Measurements from ENCODE around the gene STK39.

The STK39 gene

DNA sequence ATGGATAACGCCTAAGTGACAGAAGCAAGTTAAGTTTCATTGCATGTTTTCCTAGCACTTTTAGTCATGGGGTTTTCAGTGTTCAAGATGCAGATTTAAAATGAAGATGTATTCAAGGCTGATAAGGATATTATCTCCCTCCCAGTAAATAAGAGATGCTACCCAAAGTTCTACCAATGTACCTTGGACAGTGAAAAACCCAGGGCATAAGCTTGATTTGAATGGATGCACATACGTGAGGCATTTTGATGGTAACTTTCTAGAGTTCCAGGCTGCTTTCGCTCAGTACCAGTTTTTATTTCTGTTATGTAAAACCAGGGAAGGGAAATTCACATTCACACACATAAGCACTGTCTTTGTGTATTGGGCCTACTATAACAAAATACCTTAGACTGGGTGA is 90.3 kb downstream of the STK39 start:
- no peak for DNase-seq (ENCODE audit: low spot score)

DNA sequence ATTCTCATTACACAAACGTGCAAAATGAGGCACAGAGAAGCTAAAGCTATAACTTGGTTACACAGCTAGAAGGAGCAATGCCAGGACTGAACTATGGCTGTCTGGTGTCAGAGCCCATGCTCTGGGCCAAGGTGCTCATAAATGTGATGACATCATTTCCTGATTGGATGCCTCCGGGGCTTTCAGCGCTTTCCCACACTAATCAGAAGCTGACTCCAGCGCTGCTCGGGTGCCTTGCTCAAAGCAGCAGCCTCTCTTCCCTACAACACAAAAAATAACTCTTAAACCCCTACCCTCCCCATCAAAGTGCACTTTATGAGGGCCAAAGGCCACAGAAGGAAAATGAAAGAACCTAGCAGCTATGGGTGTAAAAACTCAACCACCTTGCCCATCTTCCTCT is 90.7 kb downstream of the STK39 start:
- no peak for DNase-seq (ENCODE audit: low spot score)

- no peak for DNase-seq (ENCODE audit: low spot score)
Observed at GRCh38 chr2:168155680-168156079, 91.7 kb downstream of the STK39 start.

GRCh38 chr2:168155046-168155445 is 92.3 kb downstream of the STK39 start:
- DNase-seq (ENCODE audit: low spot score): no peak

- DNase-seq (ENCODE audit: low spot score): no peak
Observed at GRCh38 chr2:168152902-168153530, 94.4 kb downstream of the STK39 start.

GRCh38 chr2:168149986-168150385 is 97.4 kb downstream of the STK39 start:
- no peak for DNase-seq (ENCODE audit: low spot score)

DNA sequence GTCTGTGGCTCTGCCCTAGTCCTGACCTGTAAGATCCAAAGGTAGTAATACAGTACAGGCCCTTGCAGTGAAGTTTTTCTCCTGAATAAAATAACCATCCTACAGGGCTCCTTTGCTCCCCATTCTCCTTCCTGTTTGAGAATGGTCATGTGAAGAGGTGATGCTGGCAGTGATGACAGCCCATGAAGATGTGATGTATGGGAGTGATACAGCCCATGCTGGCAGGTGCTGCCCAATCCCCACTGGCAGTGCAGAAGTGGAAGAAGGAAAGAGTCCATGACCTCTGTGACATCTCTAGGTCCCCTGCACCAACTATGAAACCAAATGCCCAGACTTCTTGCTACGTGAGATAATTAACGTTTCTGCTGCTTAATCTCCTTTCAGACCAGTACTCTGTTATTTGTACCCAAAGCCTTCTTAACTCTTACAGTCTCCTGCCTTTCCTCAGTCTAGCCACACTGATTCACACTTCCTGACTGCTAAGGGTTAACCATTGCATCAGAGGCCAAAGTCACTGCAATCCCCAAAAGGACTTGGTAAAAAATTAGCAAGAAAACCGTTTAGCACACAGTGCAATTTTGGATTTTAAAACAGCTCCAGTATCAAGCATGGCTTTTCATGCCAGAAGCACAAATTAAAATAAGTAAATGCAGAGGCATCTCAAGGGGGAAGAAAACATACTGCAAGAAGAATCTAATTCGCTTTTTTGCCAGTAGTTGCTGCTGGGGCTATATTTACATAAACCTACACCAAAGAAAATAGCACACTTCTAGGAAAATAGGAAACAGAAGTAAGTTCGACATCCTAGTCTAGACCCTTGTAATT is 98.0 kb downstream of the STK39 start:
- DNase-seq (ENCODE audit: low spot score): no peak

DNA sequence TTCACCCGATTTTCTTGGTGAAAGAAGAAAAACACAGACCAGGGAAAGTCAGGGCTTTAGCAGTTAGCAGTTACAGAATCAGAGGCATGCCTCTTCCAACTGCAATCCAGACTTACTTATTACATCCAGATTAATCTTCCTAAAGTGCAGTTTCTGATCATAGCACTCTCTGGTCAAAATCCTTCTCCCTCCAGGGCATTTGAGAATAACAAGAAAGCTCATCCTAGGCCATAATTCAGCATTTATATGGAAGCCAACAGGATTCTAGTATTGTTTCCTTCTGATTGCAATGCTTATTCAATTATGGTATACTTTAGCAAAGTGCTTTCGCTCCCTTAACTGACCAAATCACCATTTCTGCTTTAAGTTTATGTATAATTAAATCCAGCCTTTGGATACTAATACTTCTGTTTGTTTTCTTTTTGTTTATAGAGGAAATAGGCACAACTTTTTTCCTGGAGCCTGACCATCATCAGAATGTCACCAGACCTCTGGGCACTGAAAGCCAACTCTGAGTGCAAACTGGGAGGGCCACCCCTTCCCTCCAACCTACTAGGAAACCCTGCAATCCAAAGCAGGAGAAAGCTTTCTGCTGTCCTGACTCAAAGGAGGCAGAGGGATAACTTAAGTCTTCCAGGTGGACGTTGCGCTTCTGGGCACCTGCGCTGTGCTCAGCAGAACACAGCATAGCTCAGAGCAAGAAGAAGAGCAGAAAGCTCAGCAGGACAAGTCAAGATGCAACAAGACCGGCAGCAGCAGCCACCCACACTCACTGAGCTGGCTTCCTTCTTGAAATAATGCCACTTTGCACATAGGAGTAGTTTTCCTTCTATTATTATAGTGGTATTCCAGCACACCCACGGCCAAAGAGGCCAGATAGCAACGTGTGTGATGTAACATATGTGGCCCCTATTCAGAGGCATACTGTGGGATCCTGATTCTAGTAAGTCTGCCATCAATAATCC is 99.3 kb downstream of the STK39 start:
- no peak for DNase-seq (ENCODE audit: low spot score)

- DNase-seq (ENCODE audit: low spot score): no peak
Observed at GRCh38 chr2:168146892-168147810, 100.2 kb downstream of the STK39 start.

- DNase-seq (ENCODE audit: low spot score): no peak
Observed at GRCh38 chr2:168145426-168146310, 101.7 kb downstream of the STK39 start.

DNA sequence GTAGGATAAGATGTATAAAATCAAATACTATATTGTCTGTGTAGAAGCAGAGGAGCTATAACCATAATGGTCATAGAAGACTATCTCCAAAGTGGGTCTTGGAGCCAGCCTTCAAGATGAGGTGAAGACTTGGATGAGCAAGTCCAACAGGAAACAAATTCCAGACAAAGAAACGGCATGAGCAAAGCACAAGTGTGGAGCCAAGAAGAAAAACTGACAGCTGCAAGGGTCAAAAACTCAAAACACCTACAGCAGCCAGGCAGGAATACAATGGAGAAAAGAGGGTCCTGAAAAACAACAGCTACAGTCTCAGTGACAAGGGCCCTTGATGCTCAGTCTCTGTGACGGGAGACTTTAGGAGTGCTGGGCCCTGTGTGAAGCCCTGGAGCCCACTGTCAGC is 102.4 kb downstream of the STK39 start:
- no peak for DNase-seq (ENCODE audit: low spot score)

DNA sequence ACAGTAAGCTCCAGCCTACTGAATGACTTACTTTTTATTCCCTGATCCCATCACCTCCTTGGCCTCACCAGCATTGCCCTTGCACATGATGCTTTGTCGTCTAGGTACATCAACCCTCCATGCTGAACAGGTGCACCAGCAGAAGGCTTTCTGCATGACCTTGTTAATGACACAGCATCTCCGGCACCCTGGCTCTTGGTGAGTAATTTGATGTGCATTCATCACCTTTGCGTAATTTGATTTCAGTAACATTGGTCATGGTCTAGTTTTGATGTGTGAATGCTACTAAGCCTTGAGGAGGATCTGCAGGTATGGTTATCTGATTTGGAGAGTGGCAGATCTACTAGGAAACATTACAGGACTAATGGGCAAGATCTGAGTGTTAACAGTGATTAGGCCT is 103.6 kb downstream of the STK39 start:
- DNase-seq (ENCODE audit: low spot score): no peak

DNA sequence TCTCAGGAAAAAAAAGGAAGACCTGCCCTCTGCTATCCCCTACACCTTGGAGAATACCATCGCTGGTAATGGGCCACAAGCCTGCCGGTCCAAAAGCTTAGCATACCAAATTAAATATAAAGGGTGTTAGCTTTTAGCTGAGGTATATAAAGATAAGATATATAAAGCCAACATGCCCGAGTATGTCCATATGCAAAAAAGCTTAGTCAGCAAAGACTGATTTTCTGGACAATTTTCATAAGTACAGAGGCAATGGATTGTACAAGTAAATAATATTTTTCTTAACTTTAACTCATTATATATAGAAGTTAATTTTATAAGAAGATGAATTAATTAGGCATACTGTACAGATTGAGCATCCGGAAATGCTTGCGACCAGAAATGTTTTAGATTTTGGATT is 106.5 kb downstream of the STK39 start:
- DNase-seq (ENCODE audit: low spot score): no peak

DNA sequence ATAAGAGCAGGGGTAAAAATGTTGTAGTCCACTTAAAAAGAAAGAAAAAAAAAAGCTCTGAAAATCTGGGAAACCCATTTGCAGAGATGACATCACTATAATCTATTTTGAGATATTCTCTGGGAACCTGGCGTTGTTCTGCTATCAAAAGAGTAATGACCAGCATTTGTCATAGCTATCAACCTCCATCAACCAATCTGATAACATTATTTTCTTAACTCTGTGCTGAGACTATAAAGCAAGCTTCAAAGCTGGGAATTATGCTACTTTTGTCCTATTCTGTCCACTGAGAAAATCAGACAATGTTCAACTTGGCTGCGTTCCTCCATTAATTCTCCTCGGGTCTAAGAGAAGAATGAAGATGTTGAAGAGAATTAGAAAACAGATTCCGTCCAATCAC is 107.5 kb downstream of the STK39 start:
- DNase-seq (ENCODE audit: low spot score): no peak

- no peak for DNase-seq (ENCODE audit: low spot score)
Observed at GRCh38 chr2:168138901-168139300, 108.5 kb downstream of the STK39 start.

DNA sequence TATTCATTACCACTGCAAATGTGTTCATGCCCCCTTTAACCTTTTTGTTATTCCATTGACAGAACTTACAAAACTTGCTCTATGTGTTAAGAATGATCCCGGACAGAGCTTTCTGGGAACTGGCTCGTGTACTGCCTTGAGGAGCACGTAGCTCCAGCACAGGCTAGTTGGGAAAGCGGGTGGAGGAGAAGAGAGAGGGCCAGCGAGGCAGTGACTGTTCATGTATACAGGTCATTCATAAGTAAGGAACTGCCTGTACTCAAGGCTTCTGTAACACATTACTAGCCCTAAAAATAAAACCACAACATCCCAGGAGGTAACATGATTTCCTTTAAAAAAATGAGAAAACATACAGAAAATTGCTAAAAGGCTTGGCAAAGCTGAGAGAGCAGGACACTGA is 109.0 kb downstream of the STK39 start:
- no peak for DNase-seq (ENCODE audit: low spot score)

- peak; percentile 23 for DNase-seq (ENCODE audit: low spot score)
Observed at GRCh38 chr2:168137510-168138180, 109.8 kb downstream of the STK39 start.

- DNase-seq (ENCODE audit: low spot score): peak; percentile 23
Observed at GRCh38 chr2:168136392-168136977, 110.9 kb downstream of the STK39 start.

- no peak for DNase-seq (ENCODE audit: low spot score)
Observed at GRCh38 chr2:168135630-168136029, 111.8 kb downstream of the STK39 start.
